NCI-H2029 (cell line): ENCODE results near the gene CROCC.

Experiments used
- DNase-seq: peaks from one replicate; lab custom pipeline; 2025; lab: John Stamatoyannopoulos, UW

Gene CROCC

GRCh38 chr1:16984717-16985116 lies 63.0 kb downstream of the CROCC start:
- DNase-seq: no peak

- no peak for DNase-seq
Measured at GRCh38 chr1:16986113-16986512, 64.4 kb downstream of the CROCC start.

GRCh38 chr1:16986560-16986959 lies 64.8 kb downstream of the CROCC start:
- no peak for DNase-seq

- DNase-seq: no peak
Measured at GRCh38 chr1:16986962-16987361, 65.2 kb downstream of the CROCC start.

- no peak for DNase-seq
Measured at GRCh38 chr1:16988210-16988609, 66.5 kb downstream of the CROCC start.

GRCh38 chr1:16989676-16990391 lies 68.1 kb downstream of the CROCC start:
- DNase-seq: no peak

- no peak for DNase-seq
Measured at GRCh38 chr1:16991571-16991970, 69.8 kb downstream of the CROCC start.

- DNase-seq: no peak
Measured at GRCh38 chr1:16992102-16992501, 70.4 kb downstream of the CROCC start.

- DNase-seq: no peak
Measured at GRCh38 chr1:16992675-16993074, 70.9 kb downstream of the CROCC start.

GRCh38 chr1:16993521-16994038 lies 71.8 kb downstream of the CROCC start:
- DNase-seq: no peak

GRCh38 chr1:16996845-16997244 lies 75.1 kb downstream of the CROCC start:
- no peak for DNase-seq

GRCh38 chr1:16998589-16998988 lies 76.9 kb downstream of the CROCC start:
- DNase-seq: no peak

GRCh38 chr1:16999863-17000262 lies 78.1 kb downstream of the CROCC start:
- no peak for DNase-seq

- DNase-seq: no peak
Measured at GRCh38 chr1:17001760-17002523, 80.2 kb downstream of the CROCC start.

GRCh38 chr1:17002524-17002902 lies 80.8 kb downstream of the CROCC start:
- DNase-seq: no peak

GRCh38 chr1:17004466-17005364 lies 83.0 kb downstream of the CROCC start:
- DNase-seq: no peak

GRCh38 chr1:17005365-17005740 lies 83.6 kb downstream of the CROCC start:
- no peak for DNase-seq

- DNase-seq: no peak
Measured at GRCh38 chr1:17007121-17007520, 85.4 kb downstream of the CROCC start.

- DNase-seq: no peak
Measured at GRCh38 chr1:17008208-17008855, 86.6 kb downstream of the CROCC start.

- DNase-seq: no peak
Measured at GRCh38 chr1:17009706-17010105, 88.0 kb downstream of the CROCC start.

- no peak for DNase-seq
Measured at GRCh38 chr1:17011092-17011438, 89.3 kb downstream of the CROCC start.
